ENCODE measurements around the gene SNTG2.

The SNTG2 gene

DNA sequence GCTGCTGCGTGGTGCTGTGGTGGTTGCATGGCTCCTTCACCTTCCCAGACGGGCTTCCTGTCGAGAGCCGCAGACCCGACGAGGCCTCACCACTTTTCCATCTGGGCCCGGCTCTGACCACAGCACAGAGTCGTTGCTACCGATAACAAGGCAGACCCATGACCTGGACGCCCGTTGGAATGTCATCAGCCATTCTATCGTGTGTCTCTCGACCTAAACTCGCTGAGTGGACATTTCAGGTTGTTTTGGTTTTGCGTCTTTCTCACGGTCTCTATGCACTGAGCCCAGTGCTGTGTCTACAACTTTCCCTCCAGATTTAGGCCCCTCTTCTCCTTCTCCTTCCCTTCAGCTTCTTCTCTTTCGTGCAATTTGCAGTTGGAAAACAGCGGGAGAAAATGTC, 257.9 kb downstream of the SNTG2 start:
- H3K27me3 ChIP-seq (ENCODE audit: insufficient read depth, low read depth, severe bottlenecking) = no peaks in the 10 kb centered on the region
- no peaks in the 10 kb centered on the region for H3K9me3 ChIP-seq (ENCODE audit: severe bottlenecking)
- no peak overlapping the region for H3K27ac ChIP-seq
- DNase-seq = no peak
- H3K4me3 ChIP-seq (ENCODE audit: low read depth, low read length) = no peak overlapping the region
- TF ChIP-seq, protein P1, sequence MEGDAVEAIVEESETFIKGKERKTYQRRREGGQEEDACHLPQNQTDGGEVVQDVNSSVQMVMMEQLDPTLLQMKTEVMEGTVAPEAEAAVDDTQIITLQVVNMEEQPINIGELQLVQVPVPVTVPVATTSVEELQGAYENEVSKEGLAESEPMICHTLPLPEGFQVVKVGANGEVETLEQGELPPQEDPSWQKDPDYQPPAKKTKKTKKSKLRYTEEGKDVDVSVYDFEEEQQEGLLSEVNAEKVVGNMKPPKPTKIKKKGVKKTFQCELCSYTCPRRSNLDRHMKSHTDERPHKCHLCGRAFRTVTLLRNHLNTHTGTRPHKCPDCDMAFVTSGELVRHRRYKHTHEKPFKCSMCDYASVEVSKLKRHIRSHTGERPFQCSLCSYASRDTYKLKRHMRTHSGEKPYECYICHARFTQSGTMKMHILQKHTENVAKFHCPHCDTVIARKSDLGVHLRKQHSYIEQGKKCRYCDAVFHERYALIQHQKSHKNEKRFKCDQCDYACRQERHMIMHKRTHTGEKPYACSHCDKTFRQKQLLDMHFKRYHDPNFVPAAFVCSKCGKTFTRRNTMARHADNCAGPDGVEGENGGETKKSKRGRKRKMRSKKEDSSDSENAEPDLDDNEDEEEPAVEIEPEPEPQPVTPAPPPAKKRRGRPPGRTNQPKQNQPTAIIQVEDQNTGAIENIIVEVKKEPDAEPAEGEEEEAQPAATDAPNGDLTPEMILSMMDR (IDR thresholded peaks at IDR 0.05; ENCODE audit: low read depth, low read length) = no peak
- H3K36me3 ChIP-seq = no peaks in the 10 kb centered on the region

DNA sequence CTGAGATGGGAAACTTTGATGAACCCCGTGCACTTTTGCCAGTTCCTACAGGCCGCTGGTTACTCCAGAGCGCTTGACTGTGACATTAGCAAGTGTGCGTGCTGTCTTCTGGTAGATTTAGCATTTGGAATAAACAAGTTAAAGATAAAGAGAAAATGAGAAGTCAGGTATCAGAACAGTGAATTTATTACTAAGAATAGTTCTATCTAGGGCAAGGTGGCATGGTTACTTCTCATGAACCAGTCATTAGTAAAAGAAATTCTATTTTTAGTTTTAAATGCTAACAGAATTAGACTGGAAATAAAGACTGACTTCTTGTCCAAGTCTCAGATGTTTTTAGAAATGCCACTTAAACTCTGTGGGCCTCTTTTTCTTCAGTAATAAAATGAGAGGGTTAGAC, 258.6 kb downstream of the SNTG2 start:
- Histone ChIP-seq H3K27me3 (ENCODE audit: insufficient read depth, low read depth, severe bottlenecking) (no peaks in the 10 kb centered on the region), H3K4me3 (ENCODE audit: low read depth, low read length) (no peak overlapping the region), H3K36me3 (no peaks in the 10 kb centered on the region), H3K27ac (no peak overlapping the region), H3K9me3 (ENCODE audit: severe bottlenecking) (no peaks in the 10 kb centered on the region)
- TF ChIP-seq, protein P1 (IDR thresholded peaks at IDR 0.05; ENCODE audit: low read depth, low read length) = no peak
- no peak for DNase-seq

DNA sequence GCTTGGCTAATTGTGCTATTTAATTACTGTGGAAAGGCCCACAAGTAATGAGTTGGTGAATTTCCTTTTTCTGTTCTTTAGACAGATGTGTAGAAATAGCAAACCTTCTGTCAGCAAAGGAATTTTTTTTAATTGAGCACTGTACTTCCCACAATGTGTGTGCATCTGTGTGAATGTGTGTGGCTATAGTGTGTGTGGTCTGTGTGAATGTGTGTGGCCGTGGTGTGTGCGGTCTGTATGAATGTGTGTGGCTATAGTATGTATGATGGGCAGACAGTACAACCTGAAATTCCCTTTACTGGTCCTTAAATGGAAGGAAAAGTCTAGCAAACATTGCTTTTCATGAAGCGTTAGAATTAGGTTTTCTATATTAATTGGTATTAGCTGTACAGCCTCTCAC, 259.1 kb downstream of the SNTG2 start:
- H3K27me3 ChIP-seq (ENCODE audit: insufficient read depth, low read depth, severe bottlenecking) = no peaks in the 10 kb centered on the region
- TF ChIP-seq, protein P1 (IDR thresholded peaks at IDR 0.05; ENCODE audit: low read depth, low read length) = no peak
- DNase-seq = no peak
- no peak overlapping the region for H3K4me3 ChIP-seq (ENCODE audit: low read depth, low read length)
- no peaks in the 10 kb centered on the region for H3K9me3 ChIP-seq (ENCODE audit: severe bottlenecking)
- H3K36me3 ChIP-seq = no peaks in the 10 kb centered on the region
- H3K27ac ChIP-seq = no peak overlapping the region

DNA sequence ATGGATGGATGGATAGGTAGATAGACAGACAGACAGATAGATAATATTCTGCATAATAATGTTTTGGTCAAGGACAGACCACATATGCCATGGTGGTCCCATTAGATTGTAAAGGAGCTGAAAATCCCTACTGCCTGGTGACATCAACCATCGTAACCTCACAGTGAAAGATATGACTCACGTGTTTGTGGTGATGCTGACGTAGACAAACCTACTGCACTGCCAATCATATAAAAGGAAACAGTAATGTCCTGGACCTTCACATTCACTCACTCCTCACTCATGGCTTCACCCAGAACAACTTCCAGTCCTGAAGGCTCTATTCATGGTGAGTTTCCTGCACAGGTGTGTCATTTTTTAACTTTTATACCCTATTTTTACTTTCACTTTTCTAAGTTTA, 259.7 kb downstream of the SNTG2 start:
- no peaks in the 10 kb centered on the region for H3K36me3 ChIP-seq
- TF ChIP-seq, protein P1 (IDR thresholded peaks at IDR 0.05; ENCODE audit: low read depth, low read length) = no peak
- no peak overlapping the region for H3K27ac ChIP-seq
- H3K27me3 ChIP-seq (ENCODE audit: insufficient read depth, low read depth, severe bottlenecking) = no peaks in the 10 kb centered on the region
- H3K9me3 ChIP-seq (ENCODE audit: severe bottlenecking) = no peaks in the 10 kb centered on the region
- no peak for DNase-seq
- H3K4me3 ChIP-seq (ENCODE audit: low read depth, low read length) = no peak overlapping the region

DNA sequence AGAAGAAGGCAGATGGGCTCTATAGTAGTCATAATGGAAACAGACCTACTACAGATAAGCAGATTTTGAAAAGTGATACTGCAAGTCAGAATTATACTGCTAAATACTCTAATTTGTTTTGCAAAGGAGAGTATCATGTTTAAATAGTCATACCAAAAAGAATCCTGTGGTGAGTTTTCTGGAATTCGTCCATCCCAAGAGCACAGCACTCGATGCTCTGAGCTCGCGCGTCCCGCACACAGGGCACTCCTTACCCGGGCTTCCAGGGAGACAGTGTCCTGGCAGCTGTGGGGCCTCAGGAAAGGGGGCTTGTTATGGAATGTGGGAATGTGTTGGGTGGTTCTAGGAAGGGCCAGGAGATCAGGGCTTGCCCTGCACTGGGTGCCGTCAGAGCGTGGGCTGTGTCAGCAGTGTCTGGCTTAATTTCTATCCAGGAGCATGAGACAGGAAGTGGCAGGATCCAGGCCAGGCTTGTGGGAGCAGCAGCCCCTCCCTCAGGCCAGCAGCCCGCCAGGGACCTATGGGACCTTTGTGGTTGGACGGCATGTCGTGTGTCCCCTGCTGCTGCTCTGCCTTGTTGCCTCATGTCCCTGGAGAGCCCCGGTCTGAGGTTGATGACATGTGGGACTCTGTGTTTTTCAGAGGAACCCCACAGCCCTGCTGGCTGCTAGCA, 269.4 kb downstream of the SNTG2 start:
- Histone ChIP-seq H3K4me3 (ENCODE audit: low read depth, low read length) (no peak overlapping the region), H3K27ac (no peak overlapping the region), H3K36me3 (no peaks in the 10 kb centered on the region), H3K27me3 (ENCODE audit: insufficient read depth, low read depth, severe bottlenecking) (no peaks in the 10 kb centered on the region), H3K9me3 (ENCODE audit: severe bottlenecking) (no peaks in the 10 kb centered on the region)
- TF ChIP-seq, protein P1 (IDR thresholded peaks at IDR 0.05; ENCODE audit: low read depth, low read length) = no peak
- no peak for DNase-seq

DNA sequence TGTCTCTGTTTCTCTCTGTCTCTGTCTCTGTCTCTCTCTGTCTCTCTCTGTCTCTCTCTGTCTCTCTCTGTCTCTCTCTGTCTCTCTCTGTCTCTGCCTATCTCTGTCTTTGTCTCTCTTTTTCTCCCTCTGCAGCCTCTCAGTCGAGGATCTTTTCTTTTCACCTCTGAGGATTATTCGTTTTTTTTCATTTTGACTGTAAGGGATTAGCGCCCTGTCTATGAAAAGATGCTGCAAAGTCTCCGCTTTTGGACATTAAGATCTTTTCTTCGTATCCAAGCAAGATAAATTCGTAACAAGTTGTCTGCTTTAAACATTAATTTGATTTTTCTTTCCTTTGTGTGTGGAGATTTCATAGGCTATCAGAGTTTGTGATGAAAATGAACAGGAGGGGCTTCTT, 271.4 kb downstream of the SNTG2 start:
- H3K9me3 ChIP-seq (ENCODE audit: severe bottlenecking) = no peaks in the 10 kb centered on the region
- DNase-seq = no peak
- H3K27me3 ChIP-seq (ENCODE audit: insufficient read depth, low read depth, severe bottlenecking) = no peaks in the 10 kb centered on the region
- H3K27ac ChIP-seq = no peak overlapping the region
- no peak overlapping the region for H3K4me3 ChIP-seq (ENCODE audit: low read depth, low read length)
- no peaks in the 10 kb centered on the region for H3K36me3 ChIP-seq
- TF ChIP-seq, protein P1 (IDR thresholded peaks at IDR 0.05; ENCODE audit: low read depth, low read length) = no peak

Data from WERI-Rb-1 (cell line).